ENCODE results near the gene ARL16. TPM values are rescaled to one million over a fixed set of nuclear protein-coding genes. Genes with fewer than 3 reads are reported as not detected.

The ARL16 gene
- total and polyA plus RNA-seq, 2 experiments from 2014 or later, result 40.4 to 54.9 TPM

DNA sequence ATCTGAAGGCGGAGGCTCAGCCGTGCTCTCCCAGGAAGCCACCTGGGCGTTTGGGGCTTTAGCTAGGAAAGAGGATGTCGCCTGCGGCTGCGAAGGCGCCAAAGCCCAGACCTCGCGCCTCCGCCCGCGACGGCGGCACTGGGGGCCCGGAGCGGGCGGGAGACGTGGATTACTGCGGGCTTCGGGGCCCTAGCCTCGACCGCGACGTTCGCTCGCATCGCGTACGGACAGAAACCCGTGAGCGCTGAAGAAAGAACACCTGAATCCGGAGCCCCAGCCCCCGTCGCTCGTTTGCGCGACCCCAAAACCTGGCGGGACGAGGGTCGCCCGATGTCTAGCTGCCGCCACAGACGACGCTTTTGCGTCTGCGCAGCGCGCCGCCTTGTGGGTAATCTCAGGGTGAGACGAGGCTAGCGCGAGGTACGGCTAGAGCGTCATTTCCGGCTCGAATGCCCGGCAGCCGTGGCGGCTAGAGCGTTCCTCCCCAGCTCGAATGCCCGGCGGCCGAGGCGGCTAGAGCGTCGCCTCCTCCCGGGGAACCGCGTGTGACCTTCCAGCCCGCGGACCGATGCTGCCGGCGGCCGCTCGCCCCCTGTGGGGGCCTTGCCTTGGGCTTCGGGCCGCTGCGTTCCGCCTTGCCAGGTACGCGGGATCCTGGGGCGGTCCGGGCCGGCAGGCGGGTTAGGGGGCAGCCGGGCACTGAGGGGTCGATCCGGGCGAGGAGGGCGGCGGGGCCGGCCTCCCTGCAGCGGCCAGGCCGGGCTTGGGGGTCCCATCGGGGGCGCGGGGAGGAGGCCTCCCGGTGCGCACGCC is 19.5 kb upstream of the ARL16 start, which contains the start of gene MRPL12 (continued):
- TF ChIP-seq STAT1 (IDR thresholded peaks at IDR 0.05; ENCODE audit: unreplicated experiment) (no peak), EZH2phosphoT487 (IDR thresholded peaks at IDR 0.05; ENCODE audit: unreplicated experiment) (no peak), NANOG (IDR thresholded peaks at IDR 0.05; ENCODE audit: borderline replicate concordance) (no peak), ZNF114 (CRISPR knock-in tag; IDR thresholded peaks at IDR 0.05) (no peak), ZNF331 (CRISPR knock-in tag; IDR thresholded peaks at IDR 0.05; ENCODE audit: low read depth) (no peak)
- TF ChIP-seq, protein P1, sequence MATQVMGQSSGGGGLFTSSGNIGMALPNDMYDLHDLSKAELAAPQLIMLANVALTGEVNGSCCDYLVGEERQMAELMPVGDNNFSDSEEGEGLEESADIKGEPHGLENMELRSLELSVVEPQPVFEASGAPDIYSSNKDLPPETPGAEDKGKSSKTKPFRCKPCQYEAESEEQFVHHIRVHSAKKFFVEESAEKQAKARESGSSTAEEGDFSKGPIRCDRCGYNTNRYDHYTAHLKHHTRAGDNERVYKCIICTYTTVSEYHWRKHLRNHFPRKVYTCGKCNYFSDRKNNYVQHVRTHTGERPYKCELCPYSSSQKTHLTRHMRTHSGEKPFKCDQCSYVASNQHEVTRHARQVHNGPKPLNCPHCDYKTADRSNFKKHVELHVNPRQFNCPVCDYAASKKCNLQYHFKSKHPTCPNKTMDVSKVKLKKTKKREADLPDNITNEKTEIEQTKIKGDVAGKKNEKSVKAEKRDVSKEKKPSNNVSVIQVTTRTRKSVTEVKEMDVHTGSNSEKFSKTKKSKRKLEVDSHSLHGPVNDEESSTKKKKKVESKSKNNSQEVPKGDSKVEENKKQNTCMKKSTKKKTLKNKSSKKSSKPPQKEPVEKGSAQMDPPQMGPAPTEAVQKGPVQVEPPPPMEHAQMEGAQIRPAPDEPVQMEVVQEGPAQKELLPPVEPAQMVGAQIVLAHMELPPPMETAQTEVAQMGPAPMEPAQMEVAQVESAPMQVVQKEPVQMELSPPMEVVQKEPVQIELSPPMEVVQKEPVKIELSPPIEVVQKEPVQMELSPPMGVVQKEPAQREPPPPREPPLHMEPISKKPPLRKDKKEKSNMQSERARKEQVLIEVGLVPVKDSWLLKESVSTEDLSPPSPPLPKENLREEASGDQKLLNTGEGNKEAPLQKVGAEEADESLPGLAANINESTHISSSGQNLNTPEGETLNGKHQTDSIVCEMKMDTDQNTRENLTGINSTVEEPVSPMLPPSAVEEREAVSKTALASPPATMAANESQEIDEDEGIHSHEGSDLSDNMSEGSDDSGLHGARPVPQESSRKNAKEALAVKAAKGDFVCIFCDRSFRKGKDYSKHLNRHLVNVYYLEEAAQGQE (IDR thresholded peaks at IDR 0.05; ENCODE audit: unreplicated experiment), result no peak

DNA sequence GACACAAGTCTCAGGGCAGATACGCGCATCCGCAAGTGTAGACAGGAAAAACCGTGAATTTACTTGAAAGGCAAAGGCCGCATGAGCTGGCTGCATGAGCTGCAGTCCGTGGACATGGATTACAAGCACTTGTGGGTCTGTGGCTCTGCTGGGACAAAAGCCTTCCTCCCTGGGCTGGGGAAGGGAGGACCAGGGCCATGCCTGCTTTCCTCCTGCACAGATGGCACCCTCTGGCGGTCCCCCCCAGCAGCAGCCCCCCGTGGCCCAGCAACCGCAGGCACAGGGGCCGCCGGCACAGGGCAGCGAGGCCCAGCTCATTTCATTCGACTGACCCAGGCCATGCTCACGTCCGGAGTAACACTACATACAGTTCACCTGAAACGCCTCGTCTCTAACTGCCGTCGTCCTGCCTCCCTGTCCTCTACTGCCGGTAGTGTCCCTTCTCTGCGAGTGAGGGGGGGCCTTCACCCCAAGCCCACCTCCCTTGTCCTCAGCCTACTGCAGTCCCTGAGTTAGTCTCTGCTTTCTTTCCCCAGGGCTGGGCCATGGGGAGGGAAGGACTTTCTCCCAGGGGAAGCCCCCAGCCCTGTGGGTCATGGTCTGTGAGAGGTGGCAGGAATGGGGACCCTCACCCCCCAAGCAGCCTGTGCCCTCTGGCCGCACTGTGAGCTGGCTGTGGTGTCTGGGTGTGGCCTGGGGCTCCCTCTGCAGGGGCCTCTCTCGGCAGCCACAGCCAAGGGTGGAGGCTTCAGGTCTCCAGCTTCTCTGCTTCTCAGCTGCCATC is 17.9 kb upstream of the ARL16 start:
- ATAC-seq, result peak; percentile 7; the same call in 2 of the 3 replicates
- Mint-ChIP-seq H3K4me1 (peaks cover 10% of the 10 kb centered on the region; the same call in 2 of the 3 replicates), H3K27me3 (ENCODE audit: insufficient read depth, low read depth, poor library complexity) (peaks cover 15% of the 10 kb centered on the region), H3K9me3 (no peaks in the 10 kb centered on the region), H3K4me3 (peak overlapping the region; percentile 95), H3K36me3 (ENCODE audit: low read depth) (peaks cover 69% of the 10 kb centered on the region), H3K27ac (0 out of 2 replicates have a peak overlapping the region, but pooled peaks have one; percentile 31)
- H3K27ac ChIP-seq (ENCODE audit: low read depth), result 0 out of 2 replicates have a peak overlapping the region, but pooled peaks have one; percentile 26
- H3K4me2 ChIP-seq, result peak overlapping the region; percentile 100
- no peaks in the 10 kb centered on the region for H3K27me3 ChIP-seq (ENCODE audit: insufficient read depth)
- H3K9me2 ChIP-seq (ENCODE audit: insufficient read depth), result no peaks in the 10 kb centered on the region
- TF ChIP-seq ZNF114 (CRISPR knock-in tag; IDR thresholded peaks at IDR 0.05), result no peak
- TF ChIP-seq, protein P2, sequence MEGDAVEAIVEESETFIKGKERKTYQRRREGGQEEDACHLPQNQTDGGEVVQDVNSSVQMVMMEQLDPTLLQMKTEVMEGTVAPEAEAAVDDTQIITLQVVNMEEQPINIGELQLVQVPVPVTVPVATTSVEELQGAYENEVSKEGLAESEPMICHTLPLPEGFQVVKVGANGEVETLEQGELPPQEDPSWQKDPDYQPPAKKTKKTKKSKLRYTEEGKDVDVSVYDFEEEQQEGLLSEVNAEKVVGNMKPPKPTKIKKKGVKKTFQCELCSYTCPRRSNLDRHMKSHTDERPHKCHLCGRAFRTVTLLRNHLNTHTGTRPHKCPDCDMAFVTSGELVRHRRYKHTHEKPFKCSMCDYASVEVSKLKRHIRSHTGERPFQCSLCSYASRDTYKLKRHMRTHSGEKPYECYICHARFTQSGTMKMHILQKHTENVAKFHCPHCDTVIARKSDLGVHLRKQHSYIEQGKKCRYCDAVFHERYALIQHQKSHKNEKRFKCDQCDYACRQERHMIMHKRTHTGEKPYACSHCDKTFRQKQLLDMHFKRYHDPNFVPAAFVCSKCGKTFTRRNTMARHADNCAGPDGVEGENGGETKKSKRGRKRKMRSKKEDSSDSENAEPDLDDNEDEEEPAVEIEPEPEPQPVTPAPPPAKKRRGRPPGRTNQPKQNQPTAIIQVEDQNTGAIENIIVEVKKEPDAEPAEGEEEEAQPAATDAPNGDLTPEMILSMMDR (conservative IDR thresholded peaks at IDR 0.05; ENCODE audit: low read depth in 2 of 2), result peak in 1 of 2 experiments; percentile 27; a peak in 1 of 4 replicates
- peaks cover 51% of the 10 kb centered on the region for H3K79me2 ChIP-seq (replicated peaks; ENCODE audit: insufficient read depth)
- H3K36me3 ChIP-seq (ENCODE audit: insufficient read depth), result peaks cover 3% of the 10 kb centered on the region
- peaks cover 10% of the 10 kb centered on the region for H3K4me1 ChIP-seq (ENCODE audit: insufficient read depth)
- H3F3A ChIP-seq (replicated peaks; ENCODE audit: low read depth), result peaks cover 26% of the 10 kb centered on the region
- peaks cover 12% of the 10 kb centered on the region for H4K20me1 ChIP-seq (replicated peaks; ENCODE audit: insufficient read depth)
- peak overlapping the region; percentile 99 for H3K4me3 ChIP-seq
- DNase-seq (ENCODE audit: low spot score), result no peak
- H2AFZ ChIP-seq, result no peak overlapping the region

All from GM23338 (cell line).